ENCODE data around the gene ACAP2. TPM values are rescaled to one million over a fixed set of nuclear protein-coding genes. Genes with fewer than 3 reads are reported as not detected.

Gene ACAP2
- total RNA-seq, 1 experiment from 2014 or later, result 53.3 TPM

Other genes with a start within 250 kb of the ACAP2 start
- 46.6 and 49.1 TPM in 2 replicates for gene XXYLT1, start 171.9 kb downstream of the ACAP2 start, total RNA-seq (2014; rRNA removed; shearing (Covaris generic))
- 61.4 and 180 TPM in 2 replicates for gene PPP1R2, start 100.3 kb upstream of the ACAP2 start, total RNA-seq (2014; rRNA removed; shearing (Covaris generic))
- 0.17 and 0.50 TPM in 2 replicates for gene APOD, start 140.9 kb upstream of the ACAP2 start, total RNA-seq (2014; rRNA removed; shearing (Covaris generic))

All from A172 (cell line).